ENCODE results near the gene PHACTR1. TPM values are rescaled to one million over a fixed set of nuclear protein-coding genes. Genes with fewer than 3 reads are reported as not detected.

Gene PHACTR1
- total and polyA plus RNA-seq, 12 donors, result 6.3 to 150 (median 79.9) TPM

- WGBS, 2 donors, result 90 to 94% methylated on average over 2 of the region's 2 CpGs
- Histone ChIP-seq H3K9me3 (no peaks in the 10 kb centered on the region), H3K4me1 (peaks cover 0 to 14% (median 0%) of the 10 kb centered on the region in 9 donors), H3K27ac (no peak overlapping the region), H3K36me3 (peaks cover 0 to 14% (median 0%) of the 10 kb centered on the region in 9 donors), H3K27me3 (no peaks in the 10 kb centered on the region), H3K4me3 (no peak overlapping the region)
- TF ChIP-seq CTCF (IDR thresholded peaks at IDR 0.05), result no peak
- DNase-seq (no peak), ATAC-seq (no peak)
- intact Hi-C loops (cut with DNase I), result no loop called here
Observed at GRCh38 chr6:13163161-13163944, 446.8 kb downstream of the PHACTR1 start.

- H3K27me3 ChIP-seq, result no peaks in the 10 kb centered on the region
- H3K27ac ChIP-seq, result no peak overlapping the region
- H3K9me3 ChIP-seq, result no peaks in the 10 kb centered on the region
- TF ChIP-seq CTCF (IDR thresholded peaks at IDR 0.05), result no peak
- H3K4me3 ChIP-seq, result no peak overlapping the region
- 92 to 95% methylated on average over 8 of the region's 8 CpGs for WGBS, 2 donors
- intact Hi-C loops (cut with DNase I), result no loop called here
- ATAC-seq (no peak), DNase-seq (no peak)
- H3K36me3 ChIP-seq, result peaks cover 0 to 14% (median 0%) of the 10 kb centered on the region in 9 donors
- H3K4me1 ChIP-seq, result peaks cover 0 to 14% (median 0%) of the 10 kb centered on the region in 9 donors
Observed at GRCh38 chr6:13164291-13164690, 447.7 kb downstream of the PHACTR1 start.

GRCh38 chr6:13165502-13166172 lies 449.1 kb downstream of the PHACTR1 start:
- intact Hi-C loops (cut with DNase I), result loop anchor here in 1 of 10 donors (5.0 kb wide), 1 partner anchor 798 kb away; no protein-coding TSS in a partner anchor
- TF ChIP-seq CTCF (IDR thresholded peaks at IDR 0.05), result no peak
- 77 to 78% methylated on average over 10 of the region's 10 CpGs for WGBS, 2 donors
- no peak for DNase-seq
- Histone ChIP-seq H3K9me3 (no peaks in the 10 kb centered on the region), H3K27me3 (no peaks in the 10 kb centered on the region), H3K27ac (no peak overlapping the region), H3K4me3 (no peak overlapping the region), H3K4me1 (peaks cover 0 to 14% (median 0%) of the 10 kb centered on the region in 9 donors), H3K36me3 (peaks cover 0 to 9% (median 0%) of the 10 kb centered on the region in 9 donors)
- no peak for ATAC-seq

GRCh38 chr6:13166269-13166668 lies 449.7 kb downstream of the PHACTR1 start:
- WGBS, 2 donors, result 89 to 91% methylated on average over 5 of the region's 5 CpGs
- no peak overlapping the region for H3K4me3 ChIP-seq
- no peak for TF ChIP-seq CTCF (IDR thresholded peaks at IDR 0.05)

More at GRCh38 chr6:13166269-13166668, 449.7 kb downstream of the PHACTR1 start:
- no peak for ATAC-seq
- no peaks in the 10 kb centered on the region for H3K27me3 ChIP-seq
- intact Hi-C loops (cut with DNase I), result loop anchor here in 1 of 10 donors (5.0 kb wide), 1 partner anchor 799 kb away; no protein-coding TSS in a partner anchor
- no peak for DNase-seq
- no peaks in the 10 kb centered on the region for H3K9me3 ChIP-seq
- peaks cover 0 to 14% (median 0%) of the 10 kb centered on the region in 9 donors for H3K4me1 ChIP-seq
- H3K36me3 ChIP-seq, result peaks cover 0 to 4% (median 0%) of the 10 kb centered on the region in 9 donors
- no peak overlapping the region for H3K27ac ChIP-seq
